NAMALWA (cell line): ENCODE measurements around the gene GLRA2.

Experiments used
- DNase-seq: peaks from one replicate; pipeline ENCODE4 v3.0.0-alpha.2; 2015; ENCODE audit warnings: low spot score

Gene GLRA2

GRCh38 chrX:14700982-14701381 is 171.6 kb downstream of the GLRA2 start:
- no peak for DNase-seq

- DNase-seq, result no peak
Observed at GRCh38 chrX:14702145-14702544, 172.8 kb downstream of the GLRA2 start.

- peak; percentile 0 for DNase-seq
Observed at GRCh38 chrX:14712096-14712495, 182.8 kb downstream of the GLRA2 start.

- DNase-seq, result no peak
Observed at GRCh38 chrX:14717949-14718348, 188.6 kb downstream of the GLRA2 start.

- DNase-seq, result no peak
Observed at GRCh38 chrX:14718403-14718802, 189.1 kb downstream of the GLRA2 start.

- DNase-seq, result no peak
Observed at GRCh38 chrX:14729058-14729457, 199.7 kb downstream of the GLRA2 start.

GRCh38 chrX:14738643-14739042 is 209.3 kb downstream of the GLRA2 start:
- DNase-seq, result no peak

- no peak for DNase-seq
Observed at GRCh38 chrX:14753441-14753840, 224.1 kb downstream of the GLRA2 start.

GRCh38 chrX:14758029-14758491 is 228.7 kb downstream of the GLRA2 start:
- DNase-seq, result no peak

- no peak for DNase-seq
Observed at GRCh38 chrX:14775416-14775815, 246.1 kb downstream of the GLRA2 start.

- DNase-seq, result no peak
Observed at GRCh38 chrX:14776901-14777300, 247.6 kb downstream of the GLRA2 start.

- DNase-seq, result no peak
Observed at GRCh38 chrX:14777525-14777924, 248.2 kb downstream of the GLRA2 start.

- no peak for DNase-seq
Observed at GRCh38 chrX:14779580-14779979, 250.2 kb downstream of the GLRA2 start.
